Embryonic facial prominence (tissue), 1 donor: Measurements from ENCODE around the gene PRR14.

Experiments used
- DNase-seq: peaks from one replicate; pipeline ENCODE4 v3.0.0-alpha.2; 2016; ENCODE audit errors: extremely low spot score

PRR14 gene

GRCh38 chr16:30650369-30651123, at the start of gene PRR14:
Gene PRR14, plus strand, starts transcription at chr16:30650960. Its CDS starts 686 bp downstream, at chr16:30651646.
- DNase-seq, result peak; percentile 98

- DNase-seq, result no peak
Observed at GRCh38 chr16:30601966-30602365, 48.8 kb upstream of the PRR14 start.

- DNase-seq, result no peak
Observed at GRCh38 chr16:30602616-30603277, 48.0 kb upstream of the PRR14 start.

- no peak for DNase-seq
Observed at GRCh38 chr16:30603945-30604315, 46.8 kb upstream of the PRR14 start.

- DNase-seq, result no peak
Observed at GRCh38 chr16:30604316-30604947, 46.3 kb upstream of the PRR14 start.

GRCh38 chr16:30605158-30605557, 45.6 kb upstream of the PRR14 start:
- no peak for DNase-seq

GRCh38 chr16:30606004-30606403, 44.8 kb upstream of the PRR14 start:
- DNase-seq, result no peak

GRCh38 chr16:30609002-30609925, 41.5 kb upstream of the PRR14 start:
- DNase-seq, result no peak

- DNase-seq, result peak; percentile 95
Observed at GRCh38 chr16:30609926-30610839, 40.6 kb upstream of the PRR14 start, which contains the start of gene ZNF689. Gene ZNF689, minus strand, starts transcription at chr16:30610389. Its CDS starts 348 bp downstream, at chr16:30610041.

GRCh38 chr16:30615358-30616091, 35.2 kb upstream of the PRR14 start:
- no peak for DNase-seq

GRCh38 chr16:30619202-30619601, 31.6 kb upstream of the PRR14 start:
- DNase-seq, result no peak

- no peak for DNase-seq
Observed at GRCh38 chr16:30619638-30620037, 31.1 kb upstream of the PRR14 start.

- DNase-seq, result no peak
Observed at GRCh38 chr16:30620169-30620568, 30.6 kb upstream of the PRR14 start.

GRCh38 chr16:30621765-30622164, 29.0 kb upstream of the PRR14 start:
- no peak for DNase-seq

- no peak for DNase-seq
Observed at GRCh38 chr16:30622455-30623032, 28.2 kb upstream of the PRR14 start.

- DNase-seq, result no peak
Observed at GRCh38 chr16:30623536-30624283, 27.1 kb upstream of the PRR14 start.

GRCh38 chr16:30626236-30626635, 24.5 kb upstream of the PRR14 start:
- DNase-seq, result no peak

GRCh38 chr16:30628628-30629540, 21.9 kb upstream of the PRR14 start:
- DNase-seq, result peak; percentile 45
